KOPT-K1 (cell line): Measurements from ENCODE around the gene LRRC75B.
"Not testable (repeated sequence)": the region's sequence is repeated elsewhere in the genome, so short reads cannot be mapped to it uniquely, and the experiment has no call there.

Source experiments
- H3K27ac ChIP-seq: fragments of 200-600 bp; sonication (generic); 2 replicates; pipeline ENCODE4 v1.5.1; 2016; ENCODE audit warnings: antibody characterized with exemption, mild to moderate bottlenecking, low read depth, low read length; ENCODE audit not compliant: poor library complexity, severe bottlenecking
- H3K36me3 ChIP-seq: fragments of 200-600 bp; sonication (generic); 2 replicates; pipeline ENCODE4 v1.5.1; 2017; ENCODE audit warnings: antibody characterized with exemption, mild to moderate bottlenecking, low read length, moderate library complexity; ENCODE audit not compliant: insufficient read depth
- H3K9me3 ChIP-seq: fragments of 200-600 bp; sonication (generic); 2 replicates; pipeline ENCODE4 v1.5.1; 2017; ENCODE audit warnings: antibody characterized with exemption, low read length, mild to moderate bottlenecking; ENCODE audit not compliant: insufficient read depth, poor library complexity, severe bottlenecking

Gene LRRC75B

DNA sequence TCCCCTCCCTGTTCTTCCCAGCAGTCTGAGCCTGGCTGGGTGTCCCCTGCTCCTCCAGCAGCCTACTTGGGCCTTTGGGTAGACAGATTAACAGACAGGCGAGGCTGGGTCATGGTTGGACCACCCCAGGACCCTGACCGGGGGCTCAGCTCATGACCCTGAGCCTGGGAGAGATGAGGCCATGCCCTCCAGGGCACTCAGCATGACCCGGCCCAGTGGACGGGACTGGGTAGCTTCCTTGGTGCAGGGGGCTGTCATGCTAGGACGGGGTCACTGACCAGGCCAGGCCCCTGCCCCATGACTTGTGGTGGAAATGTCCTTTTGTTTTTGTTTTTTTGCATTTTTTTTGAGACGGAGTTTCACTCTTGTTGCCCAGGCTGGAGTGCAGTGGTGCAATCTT, 15.5 kb upstream of the LRRC75B start:
- not testable (repeated sequence) for H3K9me3 ChIP-seq, H3K36me3 ChIP-seq
- H3K27ac ChIP-seq, result peak overlapping the region; percentile 87

DNA sequence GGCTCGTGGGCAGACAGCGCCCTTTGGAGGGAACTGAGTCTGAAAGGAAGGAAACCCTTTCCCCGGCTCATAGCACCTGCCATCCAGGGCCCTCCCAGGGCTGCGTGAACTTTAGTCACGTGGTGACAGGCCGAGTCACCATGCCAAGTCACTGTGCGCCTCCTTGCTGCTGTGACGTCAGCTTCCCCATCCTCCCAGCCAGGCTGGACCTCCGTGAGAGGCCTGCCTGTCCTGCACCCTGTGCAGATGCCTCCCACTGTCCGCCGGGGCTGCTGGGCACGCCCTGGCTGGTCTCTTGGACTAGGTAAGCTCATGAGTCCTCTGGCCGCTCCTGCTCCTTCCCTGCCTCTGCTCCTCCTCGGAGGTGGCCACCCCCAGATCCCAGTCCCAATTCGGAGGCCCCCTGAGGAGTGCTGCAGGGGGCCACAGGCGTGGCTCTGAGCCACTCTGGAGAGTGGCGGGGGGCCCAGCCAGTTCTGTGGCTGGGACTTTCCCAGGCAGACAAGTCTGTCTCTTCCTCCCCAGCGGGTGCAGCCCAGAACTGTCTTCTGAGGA, 14.6 kb upstream of the LRRC75B start:
- H3K36me3 ChIP-seq, H3K9me3 ChIP-seq: not testable (repeated sequence)
- peak overlapping the region; percentile 87 for H3K27ac ChIP-seq

DNA sequence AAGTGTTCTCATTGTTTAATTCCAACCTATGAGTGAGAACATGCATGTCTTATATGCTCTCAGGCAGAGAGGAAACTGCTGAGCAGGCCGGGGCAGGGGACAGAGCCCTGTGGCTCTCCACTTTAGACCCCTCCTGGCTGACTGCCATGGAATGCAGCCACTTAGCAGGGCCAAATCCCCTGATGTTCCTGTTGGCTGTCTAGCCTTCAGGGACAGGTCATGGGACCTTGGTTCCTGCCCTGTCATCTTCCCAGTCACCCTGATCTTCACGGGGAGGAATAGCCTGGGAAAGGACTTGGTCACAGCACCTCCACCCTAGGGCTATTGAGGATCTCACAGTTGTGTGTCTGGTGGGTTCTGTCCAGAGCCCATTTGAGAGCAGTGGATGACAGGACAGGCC, 13.5 kb upstream of the LRRC75B start:
- H3K9me3 ChIP-seq, H3K36me3 ChIP-seq: not testable (repeated sequence)
- peak overlapping the region; percentile 87 for H3K27ac ChIP-seq

DNA sequence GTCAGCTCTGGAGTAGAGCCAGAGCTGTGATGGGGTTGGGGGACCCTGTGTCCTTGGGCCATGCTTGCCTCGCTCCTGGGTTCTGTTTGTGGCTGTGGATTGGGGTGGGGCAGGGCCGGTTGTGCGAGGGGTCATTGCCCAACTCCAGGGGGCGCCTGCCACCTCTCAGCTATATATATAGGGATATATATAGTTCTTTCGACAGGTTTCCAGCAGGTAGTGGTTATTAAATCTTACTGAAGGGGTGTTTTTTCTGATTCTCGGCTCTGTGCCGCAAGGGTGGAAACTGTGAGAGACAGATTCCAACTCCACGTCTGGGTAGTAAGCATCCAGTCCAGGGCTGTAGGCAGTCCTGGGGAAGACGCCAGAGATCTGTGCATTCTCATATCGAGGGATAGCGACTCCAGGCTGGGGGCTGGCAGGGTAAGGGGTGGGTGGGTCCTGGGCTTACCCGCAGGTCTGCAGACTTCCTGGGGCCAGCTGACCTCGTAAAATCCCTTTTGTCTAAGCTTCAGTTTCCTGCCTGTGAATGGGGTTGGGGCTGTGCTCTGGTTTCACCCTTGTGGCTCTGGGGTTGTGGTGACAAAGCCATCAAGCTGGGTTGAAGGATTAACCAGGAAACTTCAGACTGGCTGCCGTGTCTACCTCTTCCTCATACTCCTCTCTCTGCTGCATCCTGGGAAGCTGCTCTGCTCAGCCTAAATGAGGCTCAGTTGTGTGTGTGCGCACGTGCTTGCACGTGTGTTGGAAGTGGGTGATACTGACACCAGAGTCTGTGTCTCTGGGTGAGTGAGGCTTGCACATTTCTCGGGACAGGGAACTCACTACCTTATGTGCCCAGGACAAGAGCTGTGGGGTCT, 11.1 kb upstream of the LRRC75B start:
- not testable (repeated sequence) for H3K9me3 ChIP-seq, H3K36me3 ChIP-seq
- H3K27ac ChIP-seq, result peak overlapping the region; percentile 55

DNA sequence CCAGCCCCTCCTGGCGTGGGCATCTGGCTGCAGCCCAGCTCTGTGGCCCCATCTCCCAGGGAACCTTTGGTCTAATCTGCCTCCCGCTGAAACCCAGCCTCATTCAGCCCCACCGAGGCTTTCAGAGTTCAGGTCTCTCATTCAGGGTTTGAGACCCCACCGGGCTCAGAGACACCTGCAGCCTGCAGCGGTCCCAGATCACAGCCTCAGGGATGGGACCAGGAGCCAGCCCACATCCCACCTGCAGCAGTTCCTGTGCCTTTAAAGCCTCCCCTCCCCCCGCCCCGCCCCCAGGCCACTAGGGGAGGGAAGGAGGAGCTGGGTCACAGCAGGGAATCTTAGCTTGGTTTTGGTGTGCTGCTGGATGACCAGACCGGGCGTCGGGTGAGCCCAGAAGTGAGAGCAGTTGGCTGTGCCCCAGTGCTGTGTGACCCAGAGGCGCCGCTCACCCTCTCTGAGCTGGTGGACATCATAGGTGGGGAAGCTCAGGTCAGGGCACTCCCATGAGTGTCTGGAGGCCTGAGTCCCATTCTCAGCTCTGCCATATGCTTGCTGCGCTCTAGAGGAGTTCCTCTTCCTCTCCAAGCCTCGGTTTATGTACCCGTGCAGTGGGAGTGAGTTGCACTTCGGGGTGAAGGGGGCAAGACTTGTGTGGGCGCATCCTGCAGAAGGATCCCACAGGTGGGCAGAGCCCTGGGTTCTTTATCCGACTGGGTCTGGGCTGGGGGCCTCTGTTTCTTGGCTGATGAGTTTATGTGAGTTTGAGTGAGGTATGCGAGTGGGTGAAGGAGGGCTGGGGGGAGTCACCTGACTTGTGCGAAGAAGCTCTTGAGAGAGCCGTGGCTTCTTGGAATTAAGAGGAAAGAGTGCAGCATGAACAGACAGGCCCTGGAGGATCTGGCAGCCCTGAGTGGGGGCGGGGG, 10.2 kb upstream of the LRRC75B start, which contains the start of gene GGT1:
TSS of gene GGT1 (plus strand) at position 347 of the 923 bp plus-strand sequence. CDS start 7,889 bp downstream, outside the sequence.
- not testable (repeated sequence) for H3K9me3 ChIP-seq, H3K36me3 ChIP-seq
- peak within 1 kb of the TSS; percentile 55 for H3K27ac ChIP-seq

DNA sequence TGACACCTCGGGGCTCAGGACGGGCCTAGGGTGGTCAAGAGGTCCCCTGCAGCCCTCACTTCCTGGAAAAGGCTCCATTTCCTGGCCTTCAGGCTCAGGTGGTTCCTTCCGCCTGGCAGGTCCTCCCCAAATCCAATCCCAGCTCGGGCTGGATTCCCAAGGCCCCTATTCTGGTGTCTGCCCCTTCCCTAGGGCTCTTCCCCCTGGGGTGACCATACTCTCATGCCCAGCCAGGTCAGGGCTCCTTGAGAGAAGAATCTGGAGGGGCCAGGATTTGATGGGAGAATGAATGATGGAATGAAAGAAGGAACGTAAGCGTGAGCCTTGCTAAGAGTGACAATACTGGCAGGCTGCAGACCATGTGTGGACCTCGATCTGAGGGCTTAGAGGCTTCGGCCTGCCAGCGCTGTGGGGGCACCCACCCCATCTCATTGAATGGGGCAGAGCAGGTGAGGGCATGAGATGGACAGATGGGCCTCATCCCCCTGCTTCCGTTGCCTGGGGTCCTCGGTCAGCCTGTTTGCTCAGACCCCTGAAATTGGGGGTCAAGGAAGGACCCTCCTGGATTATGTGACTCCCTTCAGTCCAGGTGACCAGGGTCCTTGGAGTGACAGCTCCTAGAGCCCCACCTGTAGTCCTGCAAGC, 9.4 kb upstream of the LRRC75B start:
- H3K36me3 ChIP-seq, H3K27ac ChIP-seq: not testable (repeated sequence)

DNA sequence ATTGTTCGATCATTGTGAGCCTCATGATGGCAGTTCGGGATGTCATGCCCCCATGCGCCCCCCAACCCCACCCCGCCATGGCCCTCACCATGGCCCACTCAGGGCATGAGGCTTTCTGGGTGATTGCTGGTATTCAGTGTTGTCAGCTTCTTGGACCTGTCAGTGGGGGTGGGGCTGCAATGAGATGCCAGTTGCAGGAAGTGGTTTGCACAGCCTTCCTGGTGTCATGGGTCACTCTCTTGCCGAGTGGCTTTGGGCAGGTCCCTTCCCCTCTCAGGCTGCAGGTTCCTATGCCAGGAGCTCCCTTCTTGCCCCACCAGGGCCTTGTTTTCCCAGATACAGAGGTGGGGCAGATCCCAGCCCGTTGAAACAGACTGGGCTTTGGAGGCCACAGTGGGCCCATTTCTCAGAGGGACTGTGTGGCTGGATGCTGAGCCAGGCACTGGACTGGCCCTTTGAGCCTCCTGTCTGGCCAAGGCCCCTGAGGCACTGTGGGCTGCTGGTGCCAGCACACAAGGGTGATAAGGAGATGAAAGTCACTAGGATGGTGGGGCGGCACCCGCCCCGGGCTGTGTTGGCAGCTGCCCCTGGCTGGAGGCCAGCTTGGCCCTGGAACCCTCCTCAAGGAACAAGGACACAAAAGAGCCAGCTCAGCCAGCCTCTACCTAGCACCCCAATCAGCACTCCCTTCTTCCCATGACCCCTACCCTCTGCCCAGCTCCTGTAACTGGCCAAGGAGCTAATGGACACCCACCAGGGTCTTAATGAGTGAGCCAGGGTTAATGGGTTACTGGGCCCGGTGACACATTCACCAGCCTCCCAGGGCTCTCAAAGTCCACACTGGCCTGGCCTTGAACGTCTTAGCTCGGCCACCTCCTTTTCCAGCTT, 8.6 kb upstream of the LRRC75B start:
- Histone ChIP-seq H3K36me3 (no peaks in the 10 kb centered on the region), H3K9me3 (no peaks in the 10 kb centered on the region), H3K27ac (peak overlapping the region; percentile 22)

More for the DNA sequence above, 9.4 kb upstream of the LRRC75B start:
- not testable (repeated sequence) for H3K9me3 ChIP-seq

DNA sequence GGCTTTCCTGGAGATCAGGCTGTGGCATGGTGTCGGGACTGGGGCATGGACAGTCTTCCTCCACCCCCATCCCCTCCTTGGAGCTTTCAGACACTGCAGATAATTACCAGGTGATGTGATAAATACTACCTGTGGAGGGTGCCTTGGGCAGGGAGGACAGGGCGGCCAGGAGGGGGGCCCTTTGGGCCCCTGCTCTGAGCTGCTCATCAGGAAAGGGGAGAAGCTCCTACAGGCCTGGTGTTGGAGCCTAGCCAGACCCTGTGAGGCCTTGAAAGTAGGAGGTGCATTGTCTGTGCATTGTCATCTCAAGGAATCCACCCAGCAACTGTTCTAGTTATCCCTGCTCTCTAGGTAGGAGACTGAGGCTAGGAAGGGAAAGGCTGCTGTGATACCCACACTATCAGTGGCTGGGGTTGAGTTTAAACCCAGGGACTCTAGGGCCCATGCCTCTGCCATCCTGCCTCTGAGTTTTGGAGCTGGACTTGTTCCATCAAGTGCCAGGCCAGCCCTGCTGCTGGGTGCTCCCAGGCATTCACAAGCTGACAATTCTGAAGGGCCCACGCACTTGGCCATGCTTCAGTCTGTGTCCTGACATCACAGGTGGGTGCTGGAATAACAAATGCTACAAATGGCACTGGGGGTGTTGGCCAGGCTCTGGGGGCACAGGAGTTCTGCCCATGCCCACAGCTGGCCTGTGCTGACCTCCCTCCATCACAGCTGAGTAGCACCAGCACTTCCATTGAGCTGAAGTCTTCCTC, 7.3 kb upstream of the LRRC75B start:
- H3K36me3 ChIP-seq, H3K27ac ChIP-seq, H3K9me3 ChIP-seq: not testable (repeated sequence)

DNA sequence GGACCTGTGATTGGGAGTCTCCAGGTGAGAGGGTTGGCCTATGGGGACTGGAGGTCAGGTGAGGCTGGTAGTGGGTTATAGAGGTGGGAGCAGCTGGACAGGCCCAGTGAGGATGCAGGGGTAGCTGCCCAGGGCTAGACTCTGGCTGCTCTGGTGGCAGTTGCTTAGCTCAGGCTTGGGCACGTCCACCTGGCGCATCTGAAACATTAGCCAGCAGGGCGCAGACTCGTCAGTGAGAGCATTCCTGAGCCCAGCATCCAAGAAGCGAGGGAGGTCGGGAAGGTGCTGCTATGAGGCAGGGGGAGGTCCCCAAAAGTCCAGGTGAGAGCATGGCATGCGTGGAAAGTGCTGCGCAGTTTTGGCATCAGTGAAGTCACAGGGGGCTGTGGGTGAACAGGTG, 6.6 kb upstream of the LRRC75B start:
- no peak overlapping the region for H3K27ac ChIP-seq
- no peaks in the 10 kb centered on the region for H3K36me3 ChIP-seq
- no peaks in the 10 kb centered on the region for H3K9me3 ChIP-seq

DNA sequence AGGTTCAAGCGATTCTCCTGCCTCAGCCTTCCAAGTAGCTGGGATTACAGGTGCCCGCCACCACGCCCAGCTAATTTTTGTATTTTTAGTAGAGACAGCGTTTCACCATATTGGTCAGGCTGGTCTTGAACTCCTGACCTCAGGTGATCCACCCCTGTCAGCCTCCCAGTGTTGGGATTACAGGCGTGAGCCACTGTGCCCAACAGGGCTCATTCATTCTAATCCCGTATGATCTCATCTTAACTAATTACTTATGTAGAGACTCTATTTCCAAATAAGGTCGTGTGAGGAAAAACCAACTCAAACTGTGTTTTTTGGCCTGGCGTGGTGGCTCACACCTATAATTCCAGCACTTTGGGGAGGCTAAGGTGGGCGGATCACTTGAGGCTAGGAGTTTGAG, 4.2 kb upstream of the LRRC75B start:
- H3K36me3 ChIP-seq, H3K27ac ChIP-seq, H3K9me3 ChIP-seq: not testable (repeated sequence)

DNA sequence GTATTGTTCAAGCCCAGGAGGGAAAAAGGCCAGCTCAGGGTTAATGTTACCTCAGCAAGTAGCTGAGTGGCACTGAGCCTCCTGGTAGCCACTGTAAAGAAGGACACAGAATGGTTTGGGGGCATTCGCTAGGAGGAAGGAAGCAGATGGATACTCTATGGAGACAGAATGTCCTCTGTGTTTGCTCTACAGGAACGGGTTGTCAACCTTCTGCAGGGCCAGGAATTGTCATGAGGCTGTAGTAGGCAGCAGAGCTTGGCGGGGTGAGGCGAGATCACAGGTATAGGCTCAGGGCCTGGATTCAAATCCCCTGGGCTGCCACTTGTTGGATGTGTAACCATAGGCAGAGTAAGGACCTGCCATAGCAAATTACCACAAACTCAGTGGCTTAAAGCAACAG, 3.0 kb upstream of the LRRC75B start:
- Histone ChIP-seq H3K36me3 (no peaks in the 10 kb centered on the region), H3K9me3 (no peaks in the 10 kb centered on the region), H3K27ac (no peak overlapping the region)

DNA sequence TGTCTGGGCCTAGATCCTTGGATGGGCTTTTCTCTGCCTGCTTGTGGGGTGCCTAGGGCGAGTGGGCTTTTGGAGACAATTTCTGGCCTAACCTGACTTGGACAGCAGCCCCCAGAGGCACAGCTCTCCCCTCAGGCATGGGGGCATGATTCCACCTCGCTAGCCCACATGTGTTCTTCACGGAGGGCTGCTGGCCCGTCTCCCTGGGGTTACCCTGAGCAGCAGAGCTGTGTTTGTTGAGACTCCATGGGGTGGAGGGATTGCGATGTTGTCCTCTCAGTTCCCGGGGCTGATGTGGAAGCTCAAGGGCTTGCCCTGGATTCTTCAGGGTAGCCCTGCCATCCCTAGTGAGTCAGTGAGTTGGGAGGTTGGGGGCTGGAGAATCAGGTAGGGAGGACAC, 2.4 kb upstream of the LRRC75B start:
- Histone ChIP-seq H3K27ac (no peak overlapping the region), H3K36me3 (no peaks in the 10 kb centered on the region), H3K9me3 (no peaks in the 10 kb centered on the region)

DNA sequence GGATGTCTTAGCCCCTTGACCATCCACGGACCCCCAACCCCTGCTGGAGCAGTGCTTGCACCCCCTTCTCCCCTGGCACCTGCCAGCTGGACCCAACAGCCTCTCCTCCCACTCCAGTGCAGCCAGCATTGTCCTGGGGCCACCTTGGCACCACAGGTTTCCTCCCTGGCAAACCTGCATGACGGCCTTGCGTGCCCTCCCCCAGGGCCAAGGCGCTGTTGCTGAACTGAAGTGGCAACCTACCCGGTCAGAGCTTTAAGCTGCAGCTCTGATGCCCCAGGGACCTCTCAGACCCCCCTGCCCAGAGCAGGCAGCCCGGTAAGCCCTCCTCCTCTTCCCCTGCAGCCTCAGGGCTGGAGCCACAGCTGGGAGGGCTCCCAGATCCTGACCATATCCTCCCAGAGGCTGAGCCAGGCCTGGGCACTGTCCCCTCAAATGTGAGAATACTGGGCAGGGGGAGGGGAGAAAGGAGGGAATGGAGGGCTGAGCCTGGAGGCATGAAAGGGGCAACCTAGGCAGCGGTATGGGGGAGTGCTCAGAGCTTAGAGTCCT, 1.8 kb upstream of the LRRC75B start:
- H3K27ac ChIP-seq, result no peak overlapping the region
- H3K36me3 ChIP-seq, result no peaks in the 10 kb centered on the region
- H3K9me3 ChIP-seq, result no peaks in the 10 kb centered on the region
